SU-DHL-6 (cell line): ENCODE data around the gene CHRM1.

Experiments
- H2AFZ ChIP-seq: fragments of 200-600 bp; sonication (generic); 2 replicates; pipeline ENCODE4 v1.6.1; 2014; ENCODE audit warnings: low read depth, mild to moderate bottlenecking, moderate library complexity, mixed read lengths, antibody characterized with exemption, low read length; ENCODE audit not compliant: severe bottlenecking
- H3F3A ChIP-seq: fragments of 200-600 bp; shearing (Covaris generic); 2 replicates; pipeline ENCODE4 v1.6.0; 2016; ENCODE audit warnings: antibody characterized with exemption, mild to moderate bottlenecking; ENCODE audit not compliant: insufficient read depth
- H3K27ac ChIP-seq: fragments of 200-600 bp; sonication (generic); 2 replicates; pipeline ENCODE4 v1.5.1; 2016; ENCODE audit warnings: low read depth, mild to moderate bottlenecking, low read length, moderate library complexity, mixed read lengths
- H3K27me3 ChIP-seq: fragments of 200-600 bp; sonication (generic), shearing (Covaris generic); 2 replicates; pipeline ENCODE4 v1.6.0; 2014; ENCODE audit warnings: mild to moderate bottlenecking, low read length
- H3K36me3 ChIP-seq: fragments of 200-600 bp; sonication (generic); 2 replicates; pipeline ENCODE4 v1.6.1; 2014; ENCODE audit warnings: mild to moderate bottlenecking, low read length, mixed read lengths
- H3K4me2 ChIP-seq: fragments of 300-600, 200-600 bp; shearing (Covaris generic), sonication (generic); 2 replicates; pipeline ENCODE4 v1.6.0; 2014; ENCODE audit warnings: low read length, low read depth, mild to moderate bottlenecking; ENCODE audit not compliant: poor library complexity, severe bottlenecking
- H3K4me3 ChIP-seq: fragments of 200-600 bp; sonication (generic); 2 replicates; pipeline ENCODE4 v1.5.1; 2014; ENCODE audit warnings: antibody characterized with exemption, low read length, mild to moderate bottlenecking, mixed read lengths; ENCODE audit not compliant: insufficient read depth, poor library complexity, severe bottlenecking
- H3K79me2 ChIP-seq: fragments of 200-600 bp; sonication (generic); 2 replicates; pipeline ENCODE4 v1.6.1; 2014; ENCODE audit warnings: mild to moderate bottlenecking, low read length, moderate library complexity; ENCODE audit not compliant: insufficient read depth
- H3K9ac ChIP-seq: fragments of 200-600 bp; sonication (generic); 2 replicates; pipeline ENCODE4 v1.7.0; 2014; ENCODE audit warnings: mild to moderate bottlenecking, low read length
- H3K9me2 ChIP-seq: fragments of 200-600 bp; sonication (generic); replicated peaks from 2 replicates; pipeline ENCODE4 v1.6.1; 2014; ENCODE audit warnings: low read length; ENCODE audit not compliant: insufficient read depth
- H3K9me3 ChIP-seq: fragments of 200-600 bp; sonication (generic); 2 replicates; pipeline ENCODE4 v1.6.1; 2014; ENCODE audit warnings: low read length, mixed read lengths; ENCODE audit not compliant: insufficient read depth
- H4K20me1 ChIP-seq: fragments of 200-600 bp; sonication (generic); 2 replicates; pipeline ENCODE4 v1.6.1; 2014; ENCODE audit warnings: low read depth, mild to moderate bottlenecking, antibody characterized with exemption, low read length, moderate library complexity, mixed read lengths
- EZH2phosphoT487 ChIP-seq: fragments of 200-600 bp; sonication (generic), shearing (Covaris generic); conservative IDR thresholded peaks from 2 replicates; pipeline ENCODE4 v1.6.1; 2018; ENCODE audit warnings: mild to moderate bottlenecking, antibody characterized with exemption, low read length, moderate library complexity, mixed read lengths
- TF ChIP-seq, protein P1 (sequence below): fragments of 200-600 bp; sonication (generic); IDR thresholded peaks from one replicate; pipeline ENCODE4 v1.5.1; 2017; ENCODE audit warnings: antibody characterized with exemption, mild to moderate bottlenecking, low read length, moderate library complexity; ENCODE audit not compliant: insufficient read depth, poor library complexity, severe bottlenecking

The CHRM1 gene

DNA sequence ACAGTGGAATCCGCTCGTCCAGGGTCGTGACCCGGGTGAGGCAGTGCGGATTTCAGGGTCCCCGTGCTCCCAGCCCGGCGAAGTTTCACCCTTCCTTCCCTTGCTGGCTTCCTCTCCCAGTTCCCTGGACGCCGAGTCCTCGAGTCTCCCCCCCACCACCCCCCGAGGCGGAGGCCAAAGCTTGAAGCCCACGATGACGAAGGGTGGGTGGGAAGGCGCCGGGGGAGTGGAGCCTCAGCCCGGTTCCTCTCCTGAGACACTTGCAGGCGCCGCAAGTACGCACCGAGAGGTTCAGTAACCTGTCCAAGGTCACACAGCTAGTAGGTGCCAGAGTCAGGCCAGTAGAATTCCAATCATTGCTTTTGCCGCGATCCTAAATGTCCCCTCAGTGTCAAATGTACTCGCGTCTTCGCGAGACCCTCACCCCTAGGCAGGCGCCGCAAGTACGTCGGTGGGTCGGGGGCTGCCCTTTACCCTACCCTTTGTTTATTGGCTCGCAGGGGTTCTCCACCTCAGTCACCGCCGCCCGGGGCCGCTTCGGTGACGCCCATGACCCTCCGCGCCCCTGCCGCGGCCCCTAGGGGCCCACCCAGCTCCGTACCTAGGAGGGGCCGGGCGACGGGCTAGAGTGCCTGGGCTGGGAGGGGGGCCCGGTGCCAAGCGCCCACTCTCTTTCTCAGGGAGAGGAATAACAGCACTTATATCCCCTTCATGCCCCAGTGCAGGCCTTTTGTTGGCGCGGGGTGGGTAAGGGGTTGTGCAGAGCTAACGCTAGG is 5.7 kb upstream of the CHRM1 start:
- Histone ChIP-seq H3K9me2 (no peaks in the 10 kb centered on the region), H3K27me3 (no peaks in the 10 kb centered on the region), H3K9ac (no peak overlapping the region), H3K4me2 (no peak overlapping the region), H2AFZ (no peak overlapping the region), H4K20me1 (no peaks in the 10 kb centered on the region), H3K4me3 (no peak overlapping the region), H3K27ac (no peak overlapping the region), H3K36me3 (no peaks in the 10 kb centered on the region), H3F3A (peaks cover 9% of the 10 kb centered on the region), H3K9me3 (no peaks in the 10 kb centered on the region), H3K79me2 (no peaks in the 10 kb centered on the region)
- TF ChIP-seq EZH2phosphoT487: no peak
- TF ChIP-seq, protein P1, sequence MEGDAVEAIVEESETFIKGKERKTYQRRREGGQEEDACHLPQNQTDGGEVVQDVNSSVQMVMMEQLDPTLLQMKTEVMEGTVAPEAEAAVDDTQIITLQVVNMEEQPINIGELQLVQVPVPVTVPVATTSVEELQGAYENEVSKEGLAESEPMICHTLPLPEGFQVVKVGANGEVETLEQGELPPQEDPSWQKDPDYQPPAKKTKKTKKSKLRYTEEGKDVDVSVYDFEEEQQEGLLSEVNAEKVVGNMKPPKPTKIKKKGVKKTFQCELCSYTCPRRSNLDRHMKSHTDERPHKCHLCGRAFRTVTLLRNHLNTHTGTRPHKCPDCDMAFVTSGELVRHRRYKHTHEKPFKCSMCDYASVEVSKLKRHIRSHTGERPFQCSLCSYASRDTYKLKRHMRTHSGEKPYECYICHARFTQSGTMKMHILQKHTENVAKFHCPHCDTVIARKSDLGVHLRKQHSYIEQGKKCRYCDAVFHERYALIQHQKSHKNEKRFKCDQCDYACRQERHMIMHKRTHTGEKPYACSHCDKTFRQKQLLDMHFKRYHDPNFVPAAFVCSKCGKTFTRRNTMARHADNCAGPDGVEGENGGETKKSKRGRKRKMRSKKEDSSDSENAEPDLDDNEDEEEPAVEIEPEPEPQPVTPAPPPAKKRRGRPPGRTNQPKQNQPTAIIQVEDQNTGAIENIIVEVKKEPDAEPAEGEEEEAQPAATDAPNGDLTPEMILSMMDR: no peak

DNA sequence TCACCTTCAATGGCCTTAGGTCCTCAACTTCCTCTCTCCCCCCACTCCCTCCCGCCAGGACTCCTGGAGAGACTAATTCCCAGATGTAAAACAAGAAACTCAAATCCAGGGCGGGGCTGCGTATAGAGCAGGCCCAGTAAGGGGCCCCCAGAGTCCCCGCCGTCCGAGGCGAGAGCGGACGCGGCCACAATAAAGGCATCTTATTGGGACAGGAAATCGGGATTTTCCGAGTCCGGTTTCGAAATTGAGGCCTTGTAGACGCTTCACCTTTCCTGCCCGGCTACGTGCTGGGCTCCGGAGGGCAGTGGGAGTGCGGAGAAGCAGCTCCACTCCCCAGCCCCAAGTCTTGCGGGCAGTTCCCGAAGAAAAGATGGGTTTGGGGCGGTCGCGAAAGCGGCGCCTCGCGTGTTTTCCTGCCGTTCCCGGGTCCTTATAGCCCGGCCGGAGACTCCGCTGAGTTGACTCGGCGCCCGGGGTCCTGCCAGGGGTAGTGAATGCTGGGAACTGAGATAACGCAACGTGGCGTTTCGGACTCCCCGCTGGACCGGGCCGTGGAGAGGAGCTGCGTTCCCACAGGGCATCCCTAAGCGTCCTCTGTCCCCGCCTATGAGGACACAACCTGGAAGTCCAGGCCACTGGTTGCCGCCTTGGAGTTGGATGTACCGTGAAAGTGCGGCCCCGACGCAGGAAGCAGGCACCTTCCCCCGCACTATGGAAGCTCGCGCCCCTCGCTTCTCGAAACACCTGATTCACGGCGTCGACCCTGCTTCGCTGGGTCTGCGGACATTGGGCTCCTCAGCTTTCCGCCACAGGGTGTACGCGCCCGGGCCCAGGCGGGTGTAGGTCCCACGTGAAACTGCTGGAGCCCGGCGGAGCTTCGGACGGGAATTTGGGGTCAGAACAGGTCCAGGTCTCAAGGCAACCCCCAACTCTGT is 4.8 kb upstream of the CHRM1 start:
- no peak overlapping the region for H2AFZ ChIP-seq
- TF ChIP-seq, protein P1: no peak
- no peak for TF ChIP-seq EZH2phosphoT487
- H3K9ac ChIP-seq: no peak overlapping the region
- no peak overlapping the region for H3K4me3 ChIP-seq
- H3K4me2 ChIP-seq: no peak overlapping the region
- H3K9me3 ChIP-seq: no peaks in the 10 kb centered on the region
- no peaks in the 10 kb centered on the region for H3K27me3 ChIP-seq
- H3K36me3 ChIP-seq: no peaks in the 10 kb centered on the region
- no peak overlapping the region for H3K27ac ChIP-seq
- H3K79me2 ChIP-seq: no peaks in the 10 kb centered on the region
- H3K9me2 ChIP-seq: no peaks in the 10 kb centered on the region
- peaks cover 9% of the 10 kb centered on the region for H3F3A ChIP-seq
- H4K20me1 ChIP-seq: no peaks in the 10 kb centered on the region

DNA sequence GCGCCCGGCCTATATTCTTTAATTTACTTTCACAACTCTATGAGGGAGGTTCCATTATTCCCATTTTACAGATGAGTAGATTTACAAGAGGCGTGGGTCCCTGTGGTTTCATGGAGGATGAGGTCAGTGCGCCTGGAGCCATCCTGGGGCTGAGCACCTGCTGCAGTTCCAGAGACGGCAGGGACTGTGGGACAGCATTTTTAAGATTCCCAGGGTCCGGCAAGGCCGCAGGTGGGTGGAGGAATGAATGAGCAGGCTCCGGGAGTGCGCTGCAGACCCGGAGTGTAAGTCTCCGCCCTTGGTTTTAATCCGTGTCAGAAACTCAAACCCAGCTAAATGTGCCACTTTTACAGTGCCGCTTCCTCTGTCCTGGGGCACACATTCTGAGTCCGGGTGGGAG is 4.1 kb upstream of the CHRM1 start:
- Histone ChIP-seq H3K9ac (no peak overlapping the region), H3K9me3 (no peaks in the 10 kb centered on the region), H3K4me3 (no peak overlapping the region), H3K4me2 (no peak overlapping the region), H3K36me3 (no peaks in the 10 kb centered on the region), H3K27me3 (no peaks in the 10 kb centered on the region), H3K79me2 (no peaks in the 10 kb centered on the region), H2AFZ (no peak overlapping the region), H3F3A (peaks cover 9% of the 10 kb centered on the region), H3K9me2 (no peaks in the 10 kb centered on the region), H4K20me1 (no peaks in the 10 kb centered on the region), H3K27ac (no peak overlapping the region)
- TF ChIP-seq, protein P1: no peak
- no peak for TF ChIP-seq EZH2phosphoT487
